ENCODE data around the gene PCSK4. TPM values are rescaled to one million over a fixed set of nuclear protein-coding genes. Genes with fewer than 3 reads are reported as not detected.
A peak's percentile ranks its signal among the peaks of the same experiment; 100 is the strongest.
"Not testable (repeated sequence)": the region's sequence is repeated elsewhere in the genome, so short reads cannot be mapped to it uniquely, and the experiment has no call there.

Gene PCSK4
- total RNA-seq, 1 donor from 2014 or later: 0.96 TPM

DNA sequence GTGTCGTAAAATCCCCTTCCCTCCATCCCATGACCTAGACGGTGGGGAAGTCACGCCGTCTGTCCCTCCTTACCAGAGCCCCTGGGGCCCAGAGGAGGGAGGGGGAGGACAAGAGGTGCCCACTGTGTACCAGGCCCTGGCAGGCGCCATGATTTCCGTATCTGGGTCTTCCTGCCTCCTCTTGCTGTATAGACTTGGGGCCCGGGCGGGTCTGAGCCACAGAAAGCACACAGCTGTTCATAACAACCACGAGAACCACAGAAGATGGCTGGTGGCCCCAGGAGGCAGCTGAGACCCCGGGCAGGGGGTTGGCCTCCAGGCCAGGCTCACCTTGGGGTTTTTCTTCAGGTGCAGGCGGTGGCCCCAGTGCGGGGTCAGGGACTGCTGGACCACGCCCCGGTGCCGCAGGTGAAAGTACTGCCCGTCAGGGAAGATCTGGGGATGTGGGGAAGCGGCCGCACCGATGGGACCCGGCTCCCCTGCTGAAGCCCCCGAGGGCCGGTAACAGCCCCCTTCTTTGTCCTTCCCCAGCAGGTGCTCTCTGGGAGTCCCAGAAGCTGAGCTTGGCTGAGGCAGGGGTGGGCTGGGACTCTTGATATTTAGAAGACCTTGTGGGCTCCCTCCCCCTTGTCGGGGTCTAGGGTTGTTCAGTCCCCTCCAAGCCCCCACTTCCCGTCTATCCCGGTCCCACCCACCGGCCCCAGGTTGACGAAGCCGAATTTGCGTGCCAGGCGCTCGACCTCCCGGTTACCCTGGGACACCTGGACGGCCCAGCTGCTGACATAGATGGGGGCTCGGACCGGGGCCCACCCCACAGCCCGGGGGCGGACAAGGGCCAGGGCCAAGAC is 463 bp downstream of the PCSK4 start:
- no peak for DNase-seq (ENCODE audit: low spot score)

DNA sequence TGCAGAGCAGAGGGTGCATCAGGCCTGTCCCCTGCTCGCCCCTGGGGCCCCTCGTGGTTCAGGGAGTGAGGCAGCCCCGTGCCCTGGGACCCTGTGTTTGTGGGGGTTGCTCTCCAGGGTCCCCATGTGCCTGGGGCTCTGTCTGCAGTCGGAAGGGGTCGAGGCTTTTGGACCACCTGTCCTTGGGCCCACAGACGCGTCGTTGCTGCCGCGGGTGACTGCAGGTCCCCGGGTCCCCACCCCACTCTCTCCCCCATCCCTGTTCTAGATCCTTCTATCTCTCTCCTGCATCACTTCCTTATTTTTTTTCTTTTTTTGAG is 1.9 kb downstream of the PCSK4 start:
- DNase-seq (ENCODE audit: low spot score): no peak

- no peak for DNase-seq (ENCODE audit: low spot score)
Observed at GRCh38 chr19:1487576-1488281, 2.4 kb downstream of the PCSK4 start.

DNA sequence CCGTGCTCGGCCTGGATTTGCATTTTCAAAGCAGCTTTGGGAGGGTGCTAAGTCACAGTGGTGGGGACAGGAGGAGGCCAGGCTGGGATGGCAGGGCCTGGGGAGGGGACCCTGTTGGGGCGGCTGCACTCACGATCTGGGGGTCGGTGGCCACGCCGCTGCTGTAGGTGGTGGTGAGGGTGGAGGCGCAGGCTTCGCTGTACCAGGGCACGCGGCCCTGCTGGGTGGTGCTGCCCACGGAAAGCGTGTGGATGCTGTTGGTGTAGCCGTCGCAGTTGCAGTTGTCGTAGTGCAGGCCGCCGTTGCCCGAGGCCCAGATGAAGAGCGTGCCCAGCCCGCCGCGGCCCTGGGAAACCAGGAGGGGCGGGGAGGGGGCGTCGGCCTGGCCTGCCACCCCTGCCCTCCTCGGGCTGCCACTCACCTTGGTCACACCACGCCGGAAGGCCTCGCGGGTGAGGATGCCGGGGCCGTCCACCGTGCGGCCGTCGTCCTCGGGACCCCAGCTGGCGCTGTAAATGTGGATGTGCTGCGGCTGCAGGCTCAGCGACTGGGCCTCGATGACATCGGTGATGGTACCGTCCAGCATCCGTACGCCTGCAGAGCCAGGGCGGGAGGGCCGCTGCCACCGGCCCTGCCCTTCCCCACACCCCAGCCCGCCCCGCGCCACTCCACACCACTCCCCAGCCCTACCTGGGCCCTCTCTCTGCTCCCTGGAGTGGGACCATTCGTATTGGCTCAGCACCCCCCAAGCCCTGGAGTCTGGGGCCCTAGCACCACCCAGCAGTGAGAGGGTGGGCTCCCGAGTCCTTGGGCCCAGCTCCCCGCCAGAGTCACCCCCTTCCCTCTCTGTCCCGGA is 3.2 kb downstream of the PCSK4 start:
- no peak for DNase-seq (ENCODE audit: low spot score)

- DNase-seq (ENCODE audit: low spot score): no peak
Observed at GRCh38 chr19:1483979-1484428, 6.1 kb downstream of the PCSK4 start.

DNA sequence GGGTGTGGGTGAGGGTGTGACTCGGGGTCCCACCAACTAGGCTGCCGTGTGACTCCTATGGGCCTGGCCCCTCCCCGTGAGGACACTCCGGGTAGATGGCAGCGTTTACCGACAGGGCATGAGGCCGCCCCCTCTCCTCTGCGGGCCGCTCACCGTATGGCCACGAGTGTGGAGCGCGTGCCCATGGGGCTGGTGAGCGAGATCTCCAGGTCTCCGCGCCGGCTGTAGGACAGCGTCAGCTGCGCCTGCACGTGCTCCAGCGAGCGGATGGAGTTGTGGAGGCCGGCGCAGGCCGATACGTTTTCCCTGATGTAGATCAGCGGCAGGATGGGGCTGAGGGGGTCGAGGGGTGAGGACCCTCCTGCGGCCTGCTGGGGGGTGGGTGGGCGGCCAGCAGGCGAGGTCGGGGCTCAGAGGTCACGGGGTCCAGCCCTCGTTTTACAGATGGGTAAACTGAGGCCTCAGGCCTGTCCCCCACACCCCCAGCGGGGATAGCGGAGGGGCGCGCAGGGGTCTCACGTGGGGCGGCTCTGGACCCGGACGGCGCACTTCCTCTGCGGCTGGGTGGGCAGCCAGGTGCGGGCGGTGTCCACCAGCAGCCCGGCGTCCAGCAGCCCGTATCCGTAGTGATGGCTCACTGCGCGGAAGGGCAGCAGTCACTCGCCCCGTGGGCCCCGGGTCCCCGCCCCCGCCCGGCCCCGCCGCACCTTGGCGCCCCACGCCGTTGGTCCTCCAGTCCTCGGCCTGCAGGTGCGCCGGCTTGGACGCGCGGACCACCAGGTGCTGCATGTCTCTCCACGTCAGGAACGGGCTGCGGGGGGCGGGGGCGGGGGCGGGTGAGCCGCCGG is 6.8 kb downstream of the PCSK4 start:
- DNase-seq (ENCODE audit: low spot score): no peak

DNA sequence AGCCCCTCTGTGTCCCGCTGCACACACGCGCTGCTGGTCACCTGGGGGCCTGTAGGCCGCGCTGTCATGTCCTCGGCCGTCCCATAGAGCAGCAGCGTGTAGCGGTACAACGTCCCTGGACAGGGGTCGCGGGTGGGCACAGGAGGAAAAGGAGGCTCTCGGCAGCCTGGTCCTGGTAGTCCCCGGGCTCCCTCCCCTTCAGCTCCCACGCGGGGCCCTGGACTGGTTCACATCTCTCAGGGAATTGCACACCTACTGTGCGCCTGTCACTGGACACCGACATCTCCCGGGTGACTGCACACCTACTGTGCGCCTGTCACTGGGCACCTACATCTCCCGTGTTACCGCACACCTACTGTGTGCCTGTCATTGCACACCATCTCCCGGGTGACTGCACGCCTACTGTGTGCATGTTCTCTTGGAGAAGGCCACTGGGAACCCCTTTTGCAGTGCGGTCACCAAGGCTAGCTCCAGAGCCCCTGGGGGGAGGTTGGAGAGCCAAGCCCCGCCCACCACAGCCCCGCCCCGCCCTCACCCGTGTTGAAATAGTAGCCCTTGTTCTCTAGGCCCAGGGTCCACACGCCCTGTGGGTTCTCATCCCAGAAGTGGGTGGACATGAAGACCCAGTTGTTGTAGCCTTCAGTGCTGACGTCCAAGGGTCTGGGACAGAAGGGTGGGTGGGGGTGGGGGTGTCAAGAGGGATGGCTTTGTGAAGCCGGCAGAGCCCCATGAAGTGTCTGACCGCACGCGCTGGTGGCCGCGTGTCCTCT is 7.6 kb downstream of the PCSK4 start:
- DNase-seq (ENCODE audit: low spot score): no peak

- DNase-seq (ENCODE audit: low spot score): no peak
Observed at GRCh38 chr19:1481893-1482360, 8.2 kb downstream of the PCSK4 start.

GRCh38 chr19:1481224-1481892 is 8.8 kb downstream of the PCSK4 start:
- no peak for DNase-seq (ENCODE audit: low spot score)

DNA sequence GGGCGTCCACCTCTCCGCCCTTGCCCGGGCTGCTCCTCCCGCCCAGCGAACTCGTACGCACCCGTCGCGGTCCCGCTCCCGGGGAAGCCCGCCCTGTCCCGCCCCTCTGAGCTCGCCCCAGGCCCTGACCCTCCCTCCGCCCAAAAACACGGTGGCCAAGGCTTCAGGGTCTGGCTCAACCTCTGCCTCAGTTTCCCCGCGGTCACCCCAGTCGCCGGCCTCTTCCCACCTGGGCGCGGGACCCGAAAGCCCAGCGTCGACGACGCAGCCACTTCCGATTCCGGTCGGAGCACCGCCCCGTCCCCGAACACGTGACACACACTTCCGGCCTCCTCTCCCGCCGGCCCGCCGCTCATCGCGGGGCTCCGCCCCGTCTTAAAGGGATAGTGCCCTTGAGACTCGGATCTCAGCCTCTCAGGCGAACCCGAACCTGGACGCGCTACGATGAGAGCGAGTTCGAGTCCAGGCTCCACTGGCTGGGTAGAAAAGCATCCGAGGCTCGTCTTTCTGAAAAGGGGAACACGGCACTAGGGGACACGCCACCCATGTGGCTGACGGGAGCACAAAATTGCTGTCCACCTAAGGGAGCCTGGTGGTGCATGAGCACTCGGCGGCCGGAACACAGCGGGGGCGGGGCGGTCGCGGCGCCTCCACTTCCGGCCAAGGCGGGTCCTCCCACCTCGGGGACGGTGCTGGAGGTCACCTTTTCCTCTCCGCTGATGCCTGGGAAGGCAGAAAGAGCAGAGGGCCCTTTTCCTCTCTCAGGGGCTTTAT is 11.0 kb downstream of the PCSK4 start, which contains the start of gene C19orf25:
Gene C19orf25 (minus strand): TSS at position 282 of the 774 bp plus-strand sequence. CDS start 312 bp downstream, outside the sequence.
- peak; percentile 98 for DNase-seq (ENCODE audit: low spot score)

- DNase-seq (ENCODE audit: low spot score): not testable (repeated sequence)
Observed at GRCh38 chr19:1477056-1477455, 13.1 kb downstream of the PCSK4 start.

DNA sequence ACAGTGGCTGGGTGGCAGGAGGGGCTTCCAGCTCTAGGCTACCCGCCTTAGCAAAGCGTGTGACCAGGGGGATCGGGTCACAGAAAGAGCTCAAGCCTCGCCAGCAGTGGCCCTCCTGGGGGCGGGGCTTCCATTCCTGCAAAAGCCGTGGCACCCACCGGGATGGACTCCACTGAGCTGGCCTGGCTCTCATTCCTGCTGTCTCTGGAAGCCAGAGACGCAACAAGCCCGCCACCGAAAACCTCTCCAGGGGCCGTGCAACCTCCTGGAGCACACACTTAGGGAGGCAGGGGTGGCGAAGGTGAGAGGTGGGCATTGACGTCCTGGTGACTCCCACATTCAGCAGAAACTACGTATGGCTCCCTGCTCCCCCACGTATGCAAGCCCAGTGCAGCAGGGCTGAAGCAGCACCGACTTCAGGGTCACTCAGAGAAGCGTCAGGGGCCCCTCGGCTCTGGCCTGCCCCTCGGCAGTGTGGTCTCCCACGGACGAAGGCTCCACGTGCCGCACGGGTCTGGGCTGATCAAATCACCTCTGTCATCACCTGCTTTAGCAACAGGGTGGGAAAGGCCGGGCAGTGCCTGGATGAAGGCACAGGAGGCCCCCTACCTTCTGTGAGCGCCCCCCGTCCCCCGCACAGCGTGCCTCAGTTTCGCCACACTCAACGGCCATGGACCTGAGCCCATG is 14.3 kb downstream of the PCSK4 start:
- no peak for DNase-seq (ENCODE audit: low spot score)

DNA sequence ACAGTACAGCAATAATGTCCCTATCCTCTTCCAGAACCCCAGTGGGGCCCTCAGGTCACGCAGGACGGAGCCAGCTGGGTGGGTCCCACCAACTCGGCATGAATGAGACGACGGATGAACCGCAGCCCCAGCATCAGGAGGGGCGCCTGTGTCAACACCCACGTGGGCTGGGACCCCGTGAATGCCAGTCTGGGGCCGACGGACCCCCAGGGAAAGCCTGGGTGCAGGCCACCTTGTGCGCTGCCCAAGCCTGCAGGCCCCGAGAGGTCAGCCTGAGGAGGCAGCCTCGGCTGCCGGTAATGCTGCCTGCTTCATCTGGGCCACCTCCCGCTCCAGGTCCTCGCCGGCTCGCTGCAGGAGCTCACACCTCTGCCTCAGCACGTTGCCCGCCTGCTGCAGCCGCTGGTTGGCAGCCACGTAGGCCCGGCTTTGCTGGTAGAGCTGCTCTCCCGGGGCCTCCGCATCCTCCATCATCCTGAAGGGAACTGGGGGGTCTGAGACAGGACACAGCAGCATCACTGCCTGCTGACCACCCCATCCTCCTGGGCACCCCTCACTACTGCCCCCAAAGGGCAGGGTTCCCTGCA is 15.3 kb downstream of the PCSK4 start:
- DNase-seq (ENCODE audit: low spot score): no peak

DNA sequence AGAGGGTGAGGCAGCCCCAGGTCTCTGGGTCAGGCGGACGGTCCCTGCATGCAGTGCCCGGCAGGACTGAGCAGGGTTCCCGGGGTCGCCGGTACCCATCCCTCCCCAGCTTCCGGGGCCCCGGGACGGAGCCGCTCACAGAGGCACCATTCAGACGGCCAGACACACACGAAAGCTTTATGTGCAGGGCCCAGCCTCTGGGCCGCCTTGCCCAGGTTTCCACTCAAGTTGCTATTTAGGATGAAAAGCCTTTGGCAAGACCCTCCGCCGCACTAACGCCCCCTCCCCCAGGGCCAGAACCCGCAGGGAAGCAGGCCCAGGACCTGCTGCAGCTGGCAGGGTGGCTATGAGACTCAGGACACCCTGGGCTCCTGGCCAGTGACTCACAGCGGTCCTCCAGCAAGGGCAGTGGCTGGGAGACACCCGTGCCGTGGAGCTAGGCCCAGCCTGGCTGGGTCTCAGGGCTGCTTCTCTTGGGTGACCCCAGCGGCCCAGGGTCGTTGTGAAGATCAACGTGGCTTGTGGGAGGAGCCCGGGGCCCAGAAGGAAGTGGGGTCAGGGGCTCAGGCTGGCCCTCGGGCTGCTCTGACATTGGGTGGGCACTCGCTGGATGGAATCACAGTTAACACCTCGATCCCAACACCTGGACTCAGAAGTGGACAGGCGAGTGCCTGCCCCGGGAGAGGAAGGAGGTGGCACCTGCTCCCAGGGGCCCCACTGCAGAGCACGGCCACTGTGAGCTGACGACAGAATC is 16.0 kb downstream of the PCSK4 start:
- DNase-seq (ENCODE audit: low spot score): no peak

DNA sequence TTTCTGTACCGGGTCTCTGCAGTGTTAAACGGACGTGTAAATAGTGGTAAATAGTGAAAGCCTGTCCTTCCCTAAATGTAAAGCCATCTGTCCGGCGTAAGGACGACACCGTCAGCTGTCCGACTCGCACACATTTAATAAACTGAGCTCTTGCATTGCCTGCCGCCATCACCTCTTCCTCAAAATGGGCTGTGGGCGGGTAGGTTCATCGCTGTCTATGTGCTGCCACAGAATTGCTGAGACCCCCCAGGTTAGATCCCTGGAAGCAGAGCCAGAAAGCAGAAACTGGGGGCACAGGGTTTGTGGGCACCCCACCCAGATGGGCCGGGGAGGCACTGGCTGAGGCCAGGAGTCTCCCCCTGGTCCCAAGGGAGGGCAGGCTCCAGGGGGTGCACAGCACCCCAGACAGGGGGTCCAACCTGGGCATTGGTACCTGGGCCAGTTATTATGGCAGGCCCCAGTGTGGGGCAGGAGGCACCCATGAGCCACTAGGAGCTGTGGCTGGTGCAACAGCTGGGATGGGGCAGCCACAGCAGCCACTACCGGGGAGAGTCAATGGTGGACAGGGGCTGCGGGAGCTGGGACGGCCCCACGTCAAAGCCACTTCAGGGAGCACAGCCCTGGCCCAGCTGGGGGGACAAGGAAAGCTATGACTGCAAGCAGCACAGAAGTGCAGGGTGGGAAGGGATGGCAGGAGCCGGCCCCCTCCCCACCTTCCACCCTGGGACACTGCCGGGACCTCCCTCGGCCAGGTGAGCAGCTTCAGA is 16.9 kb downstream of the PCSK4 start:
- DNase-seq (ENCODE audit: low spot score): no peak

Data from mesenteric fat pad (tissue), 1 donor.